Measurements from ENCODE around the gene MOCS1. TPM values are rescaled to one million over a fixed set of nuclear protein-coding genes. Genes with fewer than 3 reads are reported as not detected.

Gene MOCS1
- total and polyA plus RNA-seq, 2 experiments from 2014 or later = 7.3 to 9.0 TPM

DNA sequence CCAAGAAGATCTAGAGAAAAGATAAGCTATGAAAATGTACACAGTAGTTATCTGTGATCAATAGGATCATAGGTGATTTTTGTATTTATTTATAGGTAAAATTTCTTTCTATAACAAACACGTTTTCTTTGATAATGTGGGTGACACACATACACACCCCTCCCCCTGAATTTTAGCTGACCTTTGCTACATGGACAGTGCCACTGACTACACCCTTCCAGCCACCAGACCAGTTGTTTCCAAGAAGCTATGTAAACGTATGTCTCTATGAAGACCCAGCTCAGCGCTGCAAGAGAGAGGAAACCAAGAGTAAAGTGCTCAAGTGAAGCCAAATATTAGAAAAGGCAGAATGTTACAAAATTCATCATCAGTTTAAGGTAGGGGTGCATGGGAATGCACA lies 16.3 kb downstream of the MOCS1 start:
- in situ Hi-C loops (cut with MboI) = no loop called here
- H3K9me3 ChIP-seq (ENCODE audit: low read depth) = no peaks in the 10 kb centered on the region
- TF ChIP-seq EZH2phosphoT487 (IDR thresholded peaks at IDR 0.05; ENCODE audit: insufficient read depth, low read depth) = no peak
- no peak for TF ChIP-seq EZH2 (IDR thresholded peaks at IDR 0.05; ENCODE audit: insufficient read depth, poor library complexity, severe bottlenecking)

DNA sequence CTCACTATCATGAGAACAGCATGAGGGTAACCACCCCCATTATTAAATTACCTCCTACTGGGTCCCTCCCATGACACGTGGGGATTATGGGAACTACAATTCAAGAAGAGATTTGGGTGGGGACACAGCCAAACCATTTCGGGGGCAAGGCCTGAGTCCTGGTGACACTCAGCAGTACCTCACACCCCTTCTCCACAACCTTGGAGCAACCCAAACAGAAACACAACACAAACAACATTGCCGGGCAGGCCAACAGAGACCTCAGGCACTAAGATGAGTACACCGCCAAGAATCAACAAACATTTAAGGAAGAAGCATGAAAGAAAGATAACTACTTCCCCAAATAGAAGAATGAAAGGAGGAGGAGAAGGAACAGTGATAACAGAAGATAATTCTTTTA lies 16.9 kb downstream of the MOCS1 start:
- H3K4me3 ChIP-seq = no peak overlapping the region
- in situ Hi-C loops (cut with MboI) = no loop called here
- no peak overlapping the region for H2AFZ ChIP-seq
- DNase-seq = no peak
- H3K27ac ChIP-seq = no peak overlapping the region
- no peaks in the 10 kb centered on the region for H3K4me1 ChIP-seq (ENCODE audit: insufficient read depth)
- 83 to 89% methylated on average over 4 of the region's 4 CpGs for WGBS, 2 experiments (ENCODE audit: low coverage in 1 of 2, low lambda C conversion rate in 2 of 2, missing lambda C conversion rate in 2 of 2)
- H3K4me2 ChIP-seq (ENCODE audit: unreplicated experiment) = no peak overlapping the region
- H4K20me1 ChIP-seq (ENCODE audit: insufficient read depth) = no peaks in the 10 kb centered on the region
- H3K9me2 ChIP-seq (ENCODE audit: insufficient read depth) = no peaks in the 10 kb centered on the region
- no peaks in the 10 kb centered on the region for H3K36me3 ChIP-seq (ENCODE audit: low read depth)
- no peak for TF ChIP-seq EZH2phosphoT487 (IDR thresholded peaks at IDR 0.05; ENCODE audit: insufficient read depth, low read depth)
- TF ChIP-seq EZH2 (IDR thresholded peaks at IDR 0.05; ENCODE audit: insufficient read depth, poor library complexity, severe bottlenecking) = no peak
- no peak overlapping the region for H3K9ac ChIP-seq
- H3F3A ChIP-seq (ENCODE audit: insufficient read depth) = no peaks in the 10 kb centered on the region
- no peaks in the 10 kb centered on the region for H3K9me3 ChIP-seq (ENCODE audit: low read depth)
- H3K27me3 ChIP-seq (replicated peaks; ENCODE audit: insufficient read depth) = no peaks in the 10 kb centered on the region
- H3K79me2 ChIP-seq (ENCODE audit: insufficient read depth) = no peaks in the 10 kb centered on the region

More for the DNA sequence above, 16.3 kb downstream of the MOCS1 start:
- Histone ChIP-seq H3K9ac (no peak overlapping the region), H3K36me3 (ENCODE audit: low read depth) (no peaks in the 10 kb centered on the region), H3K9me2 (ENCODE audit: insufficient read depth) (no peaks in the 10 kb centered on the region), H3K27ac (no peak overlapping the region), H3K4me3 (no peak overlapping the region), H3K4me1 (ENCODE audit: insufficient read depth) (no peaks in the 10 kb centered on the region), H3K4me2 (ENCODE audit: unreplicated experiment) (no peak overlapping the region), H3K79me2 (ENCODE audit: insufficient read depth) (no peaks in the 10 kb centered on the region), H3F3A (ENCODE audit: insufficient read depth) (no peaks in the 10 kb centered on the region), H3K27me3 (replicated peaks; ENCODE audit: insufficient read depth) (no peaks in the 10 kb centered on the region), H4K20me1 (ENCODE audit: insufficient read depth) (no peaks in the 10 kb centered on the region), H2AFZ (no peak overlapping the region)
- 91 to 93% methylated on average over 3 of the region's 3 CpGs for WGBS, 2 experiments (ENCODE audit: low coverage in 1 of 2, low lambda C conversion rate in 2 of 2, missing lambda C conversion rate in 2 of 2)
- DNase-seq = no peak

DNA sequence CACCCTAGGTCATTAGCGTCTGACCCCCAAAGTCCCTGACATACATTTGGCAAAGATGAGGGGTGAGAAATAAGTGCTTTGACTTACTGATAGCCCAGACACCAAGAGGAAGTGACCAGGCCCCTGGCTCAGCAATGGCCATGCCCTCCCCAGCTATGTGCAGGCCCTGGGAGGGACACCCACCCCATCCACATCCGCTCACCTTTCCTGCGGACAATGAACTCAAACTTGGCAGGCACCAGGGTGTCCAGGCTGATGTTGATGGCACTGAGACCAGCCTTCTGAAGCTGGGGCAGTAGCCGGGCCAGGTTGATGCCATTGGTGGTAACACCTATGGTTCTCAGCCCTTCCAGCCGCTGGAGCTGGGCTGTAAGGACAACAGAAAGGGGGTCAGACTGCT lies 18.4 kb downstream of the MOCS1 start:
- in situ Hi-C loops (cut with MboI) = no loop called here
- no peaks in the 10 kb centered on the region for H3K9me2 ChIP-seq (ENCODE audit: insufficient read depth)
- H3K4me3 ChIP-seq = no peak overlapping the region
- no peak for DNase-seq
- H3K9me3 ChIP-seq (ENCODE audit: low read depth) = no peaks in the 10 kb centered on the region
- no peaks in the 10 kb centered on the region for H3K79me2 ChIP-seq (ENCODE audit: insufficient read depth)
- no peaks in the 10 kb centered on the region for H3K4me1 ChIP-seq (ENCODE audit: insufficient read depth)
- TF ChIP-seq EZH2 (IDR thresholded peaks at IDR 0.05; ENCODE audit: insufficient read depth, poor library complexity, severe bottlenecking) (no peak), EZH2phosphoT487 (IDR thresholded peaks at IDR 0.05; ENCODE audit: insufficient read depth, low read depth) (no peak)
- no peak overlapping the region for H3K27ac ChIP-seq
- H3K27me3 ChIP-seq (replicated peaks; ENCODE audit: insufficient read depth) = no peaks in the 10 kb centered on the region
- H3K4me2 ChIP-seq (ENCODE audit: unreplicated experiment) = no peak overlapping the region
- no peak overlapping the region for H2AFZ ChIP-seq
- no peak overlapping the region for H3K9ac ChIP-seq
- no peaks in the 10 kb centered on the region for H3F3A ChIP-seq (ENCODE audit: insufficient read depth)
- 94 to 95% methylated on average over 5 of the region's 5 CpGs for WGBS, 2 experiments (ENCODE audit: low coverage in 1 of 2, low lambda C conversion rate in 2 of 2, missing lambda C conversion rate in 2 of 2)
- no peaks in the 10 kb centered on the region for H3K36me3 ChIP-seq (ENCODE audit: low read depth)
- H4K20me1 ChIP-seq (ENCODE audit: insufficient read depth) = no peaks in the 10 kb centered on the region

DNA sequence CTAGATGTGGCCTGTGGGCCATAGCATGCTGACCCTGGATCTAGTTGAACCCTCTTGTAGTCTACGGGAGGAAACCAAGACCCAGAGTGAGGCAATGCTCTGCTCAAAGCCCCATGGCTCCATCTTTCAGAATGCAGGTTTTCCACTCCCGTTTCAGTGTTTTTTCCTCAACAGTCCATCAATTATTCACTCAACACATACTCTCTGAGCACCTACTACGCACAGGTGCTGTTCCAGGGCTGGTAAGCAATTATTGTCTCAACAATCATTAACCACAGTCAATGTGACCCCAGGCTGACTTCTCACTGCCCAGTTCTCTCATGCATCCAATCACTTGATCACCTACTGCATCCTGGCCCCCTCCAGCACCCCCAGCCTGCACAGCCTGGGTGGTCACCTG lies 20.0 kb downstream of the MOCS1 start:
- no peaks in the 10 kb centered on the region for H3K9me3 ChIP-seq (ENCODE audit: low read depth)
- H3K79me2 ChIP-seq (ENCODE audit: insufficient read depth) = no peaks in the 10 kb centered on the region
- H3K9ac ChIP-seq = no peak overlapping the region
- no peak overlapping the region for H2AFZ ChIP-seq
- no peak overlapping the region for H3K27ac ChIP-seq
- no peak overlapping the region for H3K4me3 ChIP-seq
- H3K36me3 ChIP-seq (ENCODE audit: low read depth) = no peaks in the 10 kb centered on the region
- H3K4me2 ChIP-seq (ENCODE audit: unreplicated experiment) = no peak overlapping the region
- TF ChIP-seq EZH2 (IDR thresholded peaks at IDR 0.05; ENCODE audit: insufficient read depth, poor library complexity, severe bottlenecking) (no peak), EZH2phosphoT487 (IDR thresholded peaks at IDR 0.05; ENCODE audit: insufficient read depth, low read depth) (no peak)
- no peaks in the 10 kb centered on the region for H3K9me2 ChIP-seq (ENCODE audit: insufficient read depth)
- in situ Hi-C loops (cut with MboI) = no loop called here
- 92 to 93% methylated on average over 3 of the region's 3 CpGs for WGBS, 2 experiments (ENCODE audit: low coverage in 1 of 2, low lambda C conversion rate in 2 of 2, missing lambda C conversion rate in 2 of 2)
- H3F3A ChIP-seq (ENCODE audit: insufficient read depth) = no peaks in the 10 kb centered on the region
- no peak for DNase-seq
- no peaks in the 10 kb centered on the region for H3K27me3 ChIP-seq (replicated peaks; ENCODE audit: insufficient read depth)
- no peaks in the 10 kb centered on the region for H4K20me1 ChIP-seq (ENCODE audit: insufficient read depth)
- H3K4me1 ChIP-seq (ENCODE audit: insufficient read depth) = no peaks in the 10 kb centered on the region

DNA sequence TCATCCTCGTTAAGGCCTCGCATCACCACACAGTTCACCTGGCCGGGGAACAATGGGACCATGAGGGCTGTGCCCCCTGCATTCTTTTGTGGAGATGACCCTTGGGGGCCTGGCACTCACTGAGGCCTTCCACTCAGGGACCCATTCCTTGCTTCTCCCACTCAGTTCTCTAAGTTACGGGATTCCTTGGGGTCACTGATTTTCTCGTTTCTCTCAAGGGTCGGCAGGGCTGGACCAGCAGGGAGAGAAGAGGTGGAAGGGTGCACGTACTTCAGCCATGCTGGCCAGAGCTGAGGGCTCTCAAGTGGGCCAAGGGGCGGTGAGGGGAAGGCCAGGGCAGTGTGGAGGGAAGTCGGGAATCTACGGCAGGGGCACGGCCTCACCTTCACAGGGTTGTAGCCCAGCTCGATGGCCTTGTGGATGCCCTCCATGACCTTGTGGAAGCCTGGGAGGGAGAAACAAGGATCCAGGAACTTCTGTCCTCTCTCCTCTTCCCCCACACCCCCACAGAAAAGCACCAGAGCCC lies 20.8 kb downstream of the MOCS1 start:
- in situ Hi-C loops (cut with MboI) = no loop called here
- no peak overlapping the region for H2AFZ ChIP-seq
- H3K4me3 ChIP-seq = no peak overlapping the region
- no peaks in the 10 kb centered on the region for H3F3A ChIP-seq (ENCODE audit: insufficient read depth)
- H3K9ac ChIP-seq = no peak overlapping the region
- no peaks in the 10 kb centered on the region for H4K20me1 ChIP-seq (ENCODE audit: insufficient read depth)
- 96 to 97% methylated on average over 12 of the region's 12 CpGs for WGBS, 2 experiments (ENCODE audit: low coverage in 1 of 2, low lambda C conversion rate in 2 of 2, missing lambda C conversion rate in 2 of 2)
- no peak for DNase-seq
- H3K27ac ChIP-seq = no peak overlapping the region
- no peak overlapping the region for H3K4me2 ChIP-seq (ENCODE audit: unreplicated experiment)
- H3K36me3 ChIP-seq (ENCODE audit: low read depth) = no peaks in the 10 kb centered on the region
- no peaks in the 10 kb centered on the region for H3K9me2 ChIP-seq (ENCODE audit: insufficient read depth)
- no peaks in the 10 kb centered on the region for H3K79me2 ChIP-seq (ENCODE audit: insufficient read depth)
- TF ChIP-seq EZH2phosphoT487 (IDR thresholded peaks at IDR 0.05; ENCODE audit: insufficient read depth, low read depth) (no peak), EZH2 (IDR thresholded peaks at IDR 0.05; ENCODE audit: insufficient read depth, poor library complexity, severe bottlenecking) (no peak)
- H3K27me3 ChIP-seq (replicated peaks; ENCODE audit: insufficient read depth) = no peaks in the 10 kb centered on the region
- no peaks in the 10 kb centered on the region for H3K4me1 ChIP-seq (ENCODE audit: insufficient read depth)
- H3K9me3 ChIP-seq (ENCODE audit: low read depth) = no peaks in the 10 kb centered on the region
